Stomach (tissue), 9 donors: ENCODE data around the gene METTL5. TPM values are rescaled to one million over a fixed set of nuclear protein-coding genes. Genes with fewer than 3 reads are reported as not detected.

Experiments
- DNase-seq, 2 donors: peaks; one replicate each; pipeline versions ENCODE4 v3.0.0 to v3.0.0-alpha.2; 2013 to 2019
- H3K27ac ChIP-seq, 5 donors: fragments of 200-600 bp in 4 of 5; sonication (generic) in 4 of 5; one replicate each; pipeline ENCODE4 v1.5.1; 2013 to 2019; ENCODE audit warnings: mild to moderate bottlenecking in 1 of 5, moderate library complexity in 1 of 5
- H3K27me3 ChIP-seq, 3 donors: fragments of 200-600 bp; sonication (generic); one replicate each; pipeline ENCODE4 v1.5.1; 2017 to 2019; ENCODE audit warnings: mixed run types in 1 of 3
- H3K36me3 ChIP-seq, 4 donors: fragments of 200-600 bp; sonication (generic); 1 replicate in 3 of 4; 2 replicates in 1 of 4; pipeline ENCODE4 v1.5.1; 2016 to 2019
- H3K4me1 ChIP-seq, 4 donors: fragments of 200-600 bp; sonication (generic); one replicate each; pipeline ENCODE4 v1.5.1; 2016 to 2019
- H3K4me3 ChIP-seq, 4 donors: fragments of 200-600 bp; sonication (generic) in 3 of 4; one replicate each; pipeline ENCODE4 v1.5.1; 2016 to 2019; ENCODE audit warnings: mild to moderate bottlenecking in 1 of 4
- H3K9me3 ChIP-seq, 4 donors: fragments of 200-600 bp; sonication (generic); one replicate each; pipeline ENCODE4 v1.5.1; 2016 to 2019
- EP300 ChIP-seq: sonication (generic); formaldehyde crosslinking; IDR thresholded peaks from one replicate; pipeline ENCODE4 v1.6.1; 2017; ENCODE audit warnings: antibody characterized with exemption
- POLR2A ChIP-seq, 4 donors: fragments of 450-650 bp; IDR thresholded peaks; one replicate each; pipeline ENCODE4 v1.6.1; 2016; ENCODE audit warnings: antibody characterized with exemption in 4 of 4, control low read depth in 2 of 4, mild to moderate bottlenecking in 1 of 4, moderate library complexity in 1 of 4
- POLR2AphosphoS5 ChIP-seq, 3 donors: sonication (generic); formaldehyde crosslinking; IDR thresholded peaks; one replicate each; pipeline ENCODE4 v1.6.1; 2016; ENCODE audit warnings: antibody characterized with exemption in 3 of 3
- WGBS, 5 donors: extraction: QIAGEN DNeasy Blood & Tissue Kit in 3 of 5; methylation state at CpG; one replicate each; pipeline versions ENCODE4 v1.1.5 to v1.1.7; 2013 to 2018; 5-methylcytosine and 5-hydroxymethylcytosine counted together
- intact Hi-C: fragments of 100-400 bp; cut with DNase I; formaldehyde crosslinking; loops from one replicate; pipeline ENCODE4 v1.15.1; 2023; ENCODE audit warnings: low total_unique reads
- polyA plus RNA-seq, 3 donors: library from polyadenylated mRNA; stranded (reverse); fragments of 200-250 nt; gene quantifications; one replicate each; pipeline ENCODE4 v1.2.3, GENCODE V29; 2013
- total RNA-seq, 5 donors: library from RNA; depleted of rRNA; stranded (reverse); fragments of >200 nt; gene quantifications; one replicate each; pipeline versions ENCODE4 v1.1.0 to v1.2.3, GENCODE V29; 2014 to 2016
- TF ChIP-seq, protein P1 (sequence below), 7 experiments: fragments of 450-650 bp in 4 of 7; fragments of 200-600 bp in 3 of 7; sonication (generic) in 3 of 7; IDR thresholded peaks; one replicate each; pipeline ENCODE4 v1.5.1; 2016 to 2019; ENCODE audit warnings: antibody characterized with exemption in 7 of 7, control low read depth in 2 of 7, mild to moderate bottlenecking in 1 of 7
- donor health status: healthy with polysubstance abuse.
- donor health status: Bipolar disorder and iron deficiency.
- donor health status: healthy.

Gene METTL5
- total and polyA plus RNA-seq, 8 donors: 1.4 to 87.2 (median 43.0) TPM

DNA sequence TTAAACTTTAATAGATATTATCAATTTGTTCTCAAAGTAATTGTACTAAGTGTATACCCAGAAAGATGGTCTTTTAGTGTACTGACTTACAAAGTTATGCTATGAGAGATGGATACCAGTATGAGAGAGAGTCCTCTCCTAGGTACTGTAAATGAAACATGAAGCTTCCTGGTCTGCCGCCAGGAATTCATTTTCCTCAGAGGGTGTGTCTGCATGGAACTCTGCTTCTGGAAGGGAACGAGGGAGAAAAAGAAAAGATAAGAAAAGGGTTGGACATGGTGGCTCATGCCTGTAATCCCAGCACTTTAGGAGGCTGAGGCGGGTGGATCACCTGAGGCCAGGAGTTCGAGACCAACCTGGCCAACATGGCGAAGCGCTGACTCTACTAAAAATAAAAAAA is 28.3 kb downstream of the METTL5 start:
- WGBS, 5 donors: 65 to 77% (median 68%) methylated on average over 6 of the region's 6 CpGs
- no peaks in the 10 kb centered on the region for H3K9me3 ChIP-seq
- peaks cover 0 to 7% (median 4%) of the 10 kb centered on the region in 4 donors for H3K36me3 ChIP-seq
- DNase-seq: peak; percentile 24 to 31
- TF ChIP-seq POLR2A (IDR thresholded peaks at IDR 0.05) (no peak), EP300 (no peak), POLR2AphosphoS5 (IDR thresholded peaks at IDR 0.05) (no peak)
- TF ChIP-seq, protein P1, sequence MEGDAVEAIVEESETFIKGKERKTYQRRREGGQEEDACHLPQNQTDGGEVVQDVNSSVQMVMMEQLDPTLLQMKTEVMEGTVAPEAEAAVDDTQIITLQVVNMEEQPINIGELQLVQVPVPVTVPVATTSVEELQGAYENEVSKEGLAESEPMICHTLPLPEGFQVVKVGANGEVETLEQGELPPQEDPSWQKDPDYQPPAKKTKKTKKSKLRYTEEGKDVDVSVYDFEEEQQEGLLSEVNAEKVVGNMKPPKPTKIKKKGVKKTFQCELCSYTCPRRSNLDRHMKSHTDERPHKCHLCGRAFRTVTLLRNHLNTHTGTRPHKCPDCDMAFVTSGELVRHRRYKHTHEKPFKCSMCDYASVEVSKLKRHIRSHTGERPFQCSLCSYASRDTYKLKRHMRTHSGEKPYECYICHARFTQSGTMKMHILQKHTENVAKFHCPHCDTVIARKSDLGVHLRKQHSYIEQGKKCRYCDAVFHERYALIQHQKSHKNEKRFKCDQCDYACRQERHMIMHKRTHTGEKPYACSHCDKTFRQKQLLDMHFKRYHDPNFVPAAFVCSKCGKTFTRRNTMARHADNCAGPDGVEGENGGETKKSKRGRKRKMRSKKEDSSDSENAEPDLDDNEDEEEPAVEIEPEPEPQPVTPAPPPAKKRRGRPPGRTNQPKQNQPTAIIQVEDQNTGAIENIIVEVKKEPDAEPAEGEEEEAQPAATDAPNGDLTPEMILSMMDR (IDR thresholded peaks at IDR 0.05): no peak
- no peaks in the 10 kb centered on the region for H3K27me3 ChIP-seq
- intact Hi-C loops: no loop called here
- no peak overlapping the region for H3K27ac ChIP-seq
- peaks cover 8 to 26% (median 17%) of the 10 kb centered on the region in 4 donors for H3K4me1 ChIP-seq
- no peak overlapping the region for H3K4me3 ChIP-seq

DNA sequence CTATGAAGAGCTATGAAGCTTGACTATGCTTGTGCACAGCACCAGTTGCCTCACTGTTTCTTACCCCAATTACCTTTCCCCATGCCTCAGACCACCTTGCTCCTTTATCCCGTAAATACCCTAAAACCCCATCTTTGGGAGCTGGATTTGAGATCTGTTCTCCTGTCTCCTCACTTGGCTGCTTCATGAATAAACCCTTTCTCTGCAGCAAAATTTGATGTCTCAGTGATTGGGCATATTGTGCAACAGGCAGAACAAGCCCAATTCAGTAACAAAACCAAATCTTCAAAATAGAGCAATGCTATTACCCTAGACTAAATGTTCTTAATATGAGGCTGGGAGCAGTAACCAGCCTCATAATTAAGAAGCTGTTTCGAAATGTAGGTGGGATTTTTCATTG is 29.5 kb downstream of the METTL5 start:
- peaks cover 5 to 16% (median 11%) of the 10 kb centered on the region in 4 donors for H3K4me1 ChIP-seq
- DNase-seq: no peak
- intact Hi-C loops: no loop called here
- H3K27ac ChIP-seq: no peak overlapping the region
- H3K9me3 ChIP-seq: no peaks in the 10 kb centered on the region
- 63 to 94% (median 68%) methylated on average over 2 of the region's 2 CpGs for WGBS, 5 donors
- H3K27me3 ChIP-seq: no peaks in the 10 kb centered on the region
- no peaks in the 10 kb centered on the region for H3K36me3 ChIP-seq
- no peak for TF ChIP-seq EP300
- TF ChIP-seq, protein P1 (IDR thresholded peaks at IDR 0.05): no peak
- TF ChIP-seq POLR2A (IDR thresholded peaks at IDR 0.05): no peak
- no peak for TF ChIP-seq POLR2AphosphoS5 (IDR thresholded peaks at IDR 0.05)
- no peak overlapping the region for H3K4me3 ChIP-seq

GRCh38 chr2:169790581-169790980 is 34.1 kb downstream of the METTL5 start:
- H3K4me3 ChIP-seq: no peak overlapping the region
- no peak for TF ChIP-seq POLR2AphosphoS5 (IDR thresholded peaks at IDR 0.05)
- TF ChIP-seq EP300: no peak
- TF ChIP-seq POLR2A (IDR thresholded peaks at IDR 0.05): no peak
- TF ChIP-seq, protein P1 (IDR thresholded peaks at IDR 0.05): no peak
- intact Hi-C loops: no loop called here
- no peak overlapping the region for H3K27ac ChIP-seq
- WGBS, 5 donors: 80 to 90% (median 88%) methylated on average over 5 of the region's 5 CpGs
- no peaks in the 10 kb centered on the region for H3K9me3 ChIP-seq
- H3K36me3 ChIP-seq: no peaks in the 10 kb centered on the region
- DNase-seq: no peak
- H3K27me3 ChIP-seq: no peaks in the 10 kb centered on the region
- H3K4me1 ChIP-seq: peaks cover 0 to 8% (median 6%) of the 10 kb centered on the region in 4 donors

- Histone ChIP-seq H3K36me3 (no peaks in the 10 kb centered on the region), H3K4me1 (no peaks in the 10 kb centered on the region), H3K9me3 (no peaks in the 10 kb centered on the region), H3K27ac (no peak overlapping the region), H3K27me3 (no peaks in the 10 kb centered on the region), H3K4me3 (no peak overlapping the region)
- no peak for DNase-seq
- intact Hi-C loops: no loop called here
- whole genome bisulfite sequencing, 5 donors: 96 to 100% (median 100%) methylated on average over 1 of the region's 1 CpG
- no peak for TF ChIP-seq POLR2A (IDR thresholded peaks at IDR 0.05)
- TF ChIP-seq EP300: no peak
- TF ChIP-seq, protein P1 (IDR thresholded peaks at IDR 0.05): no peak
- TF ChIP-seq POLR2AphosphoS5 (IDR thresholded peaks at IDR 0.05): no peak
Measured at GRCh38 chr2:169782513-169782912, 42.2 kb downstream of the METTL5 start.
